H9 (cell line): ENCODE results near the gene CENPP. TPM values are rescaled to one million over a fixed set of nuclear protein-coding genes. Genes with fewer than 3 reads are reported as not detected.

Experiments
- DNase-seq: peaks from one replicate; pipeline ENCODE4 v3.0.0-alpha.2; 2017
- H2AFZ ChIP-seq: one replicate; pipeline ENCODE4 v1.6.1; 2013; ENCODE audit warnings: mild to moderate bottlenecking, low read length, control low read depth, moderate library complexity
- H2AK5ac ChIP-seq: 2 replicates; pipeline ENCODE4 v1.6.1; 2013; ENCODE audit warnings: low read length, control low read depth, mixed read lengths; ENCODE audit not compliant: insufficient read length
- H2BK120ac ChIP-seq: one replicate; pipeline ENCODE4 v1.6.1; 2013; ENCODE audit warnings: low read depth, mild to moderate bottlenecking, low read length, control low read depth, inconsistent platforms; ENCODE audit not compliant: poor library complexity, severe bottlenecking
- H2BK12ac ChIP-seq: 2 replicates; pipeline ENCODE4 v1.6.1; 2013; ENCODE audit warnings: low read length, control low read depth, mixed read lengths, low read depth; ENCODE audit not compliant: insufficient read length
- H2BK15ac ChIP-seq: 2 replicates; pipeline ENCODE4 v1.6.1; 2013; ENCODE audit warnings: low read depth, low read length, control low read depth
- H2BK20ac ChIP-seq: one replicate; pipeline ENCODE4 v1.6.1; 2013; ENCODE audit warnings: low read depth, mild to moderate bottlenecking, low read length, control low read depth, inconsistent platforms; ENCODE audit not compliant: poor library complexity, severe bottlenecking
- H2BK5ac ChIP-seq: 2 replicates; pipeline ENCODE4 v1.6.1; 2013; ENCODE audit warnings: low read length, control low read depth, mixed read lengths; ENCODE audit not compliant: insufficient read length
- H3K14ac ChIP-seq: 2 replicates; pipeline ENCODE4 v1.6.1; 2013; ENCODE audit warnings: low read length, control low read depth; ENCODE audit not compliant: insufficient read depth
- H3K18ac ChIP-seq: 2 replicates; pipeline ENCODE4 v1.6.1; 2013; ENCODE audit warnings: low read depth, mild to moderate bottlenecking, mixed read lengths, low read length, control low read depth; ENCODE audit not compliant: insufficient read length
- H3K23ac ChIP-seq: 2 replicates; pipeline ENCODE4 v1.6.1; 2013; ENCODE audit warnings: low read length, control low read depth, mixed read lengths, low read depth; ENCODE audit not compliant: insufficient read length
- H3K23me2 ChIP-seq: 2 replicates; pipeline ENCODE4 v1.6.1; 2013; ENCODE audit warnings: low read depth, mild to moderate bottlenecking, mixed read lengths, low read length, control low read depth; ENCODE audit not compliant: insufficient read length, poor library complexity, severe bottlenecking
- H3K27ac ChIP-seq: 2 replicates; pipeline ENCODE4 v1.5.1; 2013; ENCODE audit warnings: low read length, control low read depth, mixed read lengths, low read depth; ENCODE audit not compliant: insufficient read length
- H3K27me3 ChIP-seq: 2 replicates; pipeline ENCODE4 v1.6.1; 2013; ENCODE audit warnings: low read length, control low read depth, inconsistent platforms; ENCODE audit not compliant: insufficient read depth
- H3K4ac ChIP-seq: 2 replicates; pipeline ENCODE4 v1.6.1; 2013; ENCODE audit warnings: low read depth, mild to moderate bottlenecking, control low read depth, inconsistent platforms, low read length, moderate library complexity
- H3K4me1 ChIP-seq: 2 replicates; pipeline ENCODE4 v1.6.1; 2013; ENCODE audit warnings: low read length, control low read depth, inconsistent platforms; ENCODE audit not compliant: insufficient read depth
- H3K4me2 ChIP-seq: 2 replicates; pipeline ENCODE4 v1.6.1; 2013; ENCODE audit warnings: low read length, control low read depth, mixed read lengths; ENCODE audit not compliant: insufficient read length, insufficient read depth
- H3K56ac ChIP-seq: 2 replicates; pipeline ENCODE4 v1.6.1; 2013; ENCODE audit warnings: low read depth, mild to moderate bottlenecking, mixed read lengths, low read length, control low read depth; ENCODE audit not compliant: insufficient read length
- H3K79me1 ChIP-seq: 2 replicates; pipeline ENCODE4 v1.6.1; 2013; ENCODE audit warnings: low read depth, mild to moderate bottlenecking, moderate library complexity, low read length, control low read depth, inconsistent platforms; ENCODE audit not compliant: insufficient read depth, poor library complexity, severe bottlenecking
- H3K79me2 ChIP-seq: 2 replicates; pipeline ENCODE4 v1.6.1; 2013; ENCODE audit warnings: low read length, control low read depth, inconsistent platforms; ENCODE audit not compliant: insufficient read depth
- H3K9ac ChIP-seq: 2 replicates; pipeline ENCODE4 v1.6.1; 2013; ENCODE audit warnings: low read length, control low read depth, mixed read lengths; ENCODE audit not compliant: insufficient read length; ENCODE audit errors: extremely low read depth
- H3K9me3 ChIP-seq: one replicate; pipeline ENCODE4 v1.6.1; 2013; ENCODE audit warnings: low read depth, low read length, inconsistent platforms; ENCODE audit not compliant: control insufficient read depth
- H3T11ph ChIP-seq: one replicate; pipeline ENCODE4 v1.6.1; 2013; ENCODE audit warnings: mild to moderate bottlenecking, low read length, control low read depth, inconsistent platforms
- H4K20me1 ChIP-seq: one replicate; pipeline ENCODE4 v1.6.1; 2013; ENCODE audit not compliant: control insufficient read depth, insufficient read length, insufficient read depth
- H4K5ac ChIP-seq: 2 replicates; pipeline ENCODE4 v1.6.1; 2013; ENCODE audit warnings: low read depth, mild to moderate bottlenecking, mixed read lengths, low read length, control low read depth; ENCODE audit not compliant: insufficient read length
- H4K8ac ChIP-seq: replicated peaks from 2 replicates; pipeline ENCODE4 v1.6.1; 2013; ENCODE audit warnings: low read length, control low read depth, mixed read lengths, low read depth; ENCODE audit not compliant: insufficient read length
- H4K91ac ChIP-seq: 2 replicates; pipeline ENCODE4 v1.6.1; 2013; ENCODE audit warnings: low read depth, mild to moderate bottlenecking, moderate library complexity, mixed read lengths, low read length, control low read depth; ENCODE audit not compliant: insufficient read length
- H3K27ac Mint-ChIP-seq, 3 experiments: 2 replicates in 2 of 3; 3 replicates in 1 of 3; pipeline ENCODE4 v1.8.0; 2020 to 2021; ENCODE audit warnings: mixed read lengths in 3 of 3, mild to moderate bottlenecking in 1 of 3, moderate library complexity in 1 of 3
- H3K27me3 Mint-ChIP-seq: 2 replicates; pipeline ENCODE4 v1.8.0; 2021; ENCODE audit warnings: low read depth, mild to moderate bottlenecking, moderate library complexity, mixed read lengths
- H3K36me3 Mint-ChIP-seq, 3 experiments: 2 replicates in 2 of 3; 3 replicates in 1 of 3; pipeline ENCODE4 v1.8.0; 2020 to 2021; ENCODE audit warnings: low read depth in 3 of 3, mixed read lengths in 3 of 3; ENCODE audit not compliant: insufficient read depth in 1 of 3
- H3K4me1 Mint-ChIP-seq, 2 experiments: 2 replicates each; pipeline ENCODE4 v1.8.0; 2020; ENCODE audit warnings: mixed read lengths in 2 of 2
- H3K4me3 Mint-ChIP-seq, 2 experiments: 2 replicates in 1 of 2; 3 replicates in 1 of 2; pipeline ENCODE4 v1.8.0; 2020 to 2021; ENCODE audit warnings: mild to moderate bottlenecking in 2 of 2, mixed read lengths in 2 of 2, moderate library complexity in 1 of 2
- H3K9me3 Mint-ChIP-seq, 2 experiments: 2 replicates in 1 of 2; 3 replicates in 1 of 2; pipeline ENCODE4 v1.8.0; 2020; ENCODE audit warnings: mild to moderate bottlenecking in 2 of 2, mixed read lengths in 2 of 2, moderate library complexity in 1 of 2
- WGBS: extraction: QIAGEN DNeasy Blood & Tissue Kit; methylation state at CpG from one replicate; pipeline ENCODE4 v1.1.7; 2013; ENCODE audit warnings: missing lambda C conversion rate, low lambda C conversion rate, mixed read lengths; ENCODE audit not compliant: insufficient read length; ENCODE audit errors: extremely low coverage; 5-methylcytosine and 5-hydroxymethylcytosine counted together
- total RNA-seq: library from RNA; stranded (reverse); gene quantifications from 2 replicates; pipeline ENCODE4 v1.2.1, GENCODE V29; 2021
- TF ChIP-seq, protein P1 (sequence below): fragments of 200-600 bp; sonication (generic); conservative IDR thresholded peaks from 3 replicates; pipeline ENCODE4 v1.8.0; 2021; ENCODE audit warnings: antibody characterized with exemption, mild to moderate bottlenecking

CENPP gene
- total RNA-seq, 1 experiment from 2014 or later: 9.1 TPM

DNA sequence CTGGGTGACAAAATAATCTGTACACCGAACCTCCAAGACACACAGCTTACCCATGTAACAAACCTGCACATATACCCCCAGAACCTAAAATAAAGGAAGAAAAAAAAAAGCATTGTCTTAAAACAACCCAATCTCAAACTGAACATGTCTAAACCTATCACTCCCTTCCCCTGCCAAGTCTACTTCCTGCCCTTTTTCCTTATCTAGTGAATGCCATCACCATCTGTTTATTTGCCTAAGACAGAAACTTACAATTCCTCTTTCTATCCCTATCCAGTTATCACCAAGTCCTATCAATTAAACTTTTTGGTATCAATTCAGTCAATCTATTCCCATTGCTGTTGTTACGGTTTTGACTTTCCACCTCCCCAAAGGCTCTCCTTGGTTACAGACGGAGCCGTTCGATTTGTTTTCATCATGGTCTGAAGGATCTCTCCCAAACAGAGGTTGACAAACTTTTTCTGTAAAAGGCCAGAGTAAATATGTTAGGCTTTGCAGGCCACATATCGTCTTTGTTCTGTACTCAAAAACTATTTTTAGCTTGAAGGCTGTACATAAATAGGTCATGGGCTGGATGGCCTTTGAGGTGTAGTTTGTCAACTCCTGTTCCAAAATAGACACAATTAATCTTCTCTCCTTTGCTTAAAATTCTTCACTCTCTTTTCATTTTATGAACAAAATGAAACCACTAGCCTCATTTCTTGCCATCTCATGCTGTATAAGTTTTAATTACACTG is 12.7 kb upstream of the CENPP start:
- H3K36me3 Mint-ChIP-seq: peaks cover 27 to 88% (median 72%) of the 10 kb centered on the region in 3 experiments; a peak in 6 of 7 replicates
- H3K4me2 ChIP-seq: no peak overlapping the region

More for the DNA sequence above, 12.7 kb upstream of the CENPP start:
- Histone ChIP-seq H4K91ac (no peak overlapping the region), H3K4me1 (no peaks in the 10 kb centered on the region), H4K5ac (no peak overlapping the region), H3K79me1 (peaks cover 4% of the 10 kb centered on the region), H2BK15ac (no peak overlapping the region), H2AFZ (no peak overlapping the region), H3K27ac (no peak overlapping the region), H2BK20ac (no peak overlapping the region), H2BK5ac (no peak overlapping the region), H3K23me2 (no peaks in the 10 kb centered on the region), H3K23ac (no peak overlapping the region), H2AK5ac (no peak overlapping the region), H2BK12ac (no peak overlapping the region), H3T11ph (no peak overlapping the region), H4K20me1 (no peaks in the 10 kb centered on the region), H3K79me2 (no peaks in the 10 kb centered on the region), H3K4ac (no peak overlapping the region), H3K14ac (no peak overlapping the region), H3K9ac (no peak overlapping the region), H2BK120ac (no peak overlapping the region), H3K56ac (no peak overlapping the region), H4K8ac (no peak overlapping the region), H3K18ac (no peak overlapping the region), H3K27me3 (no peaks in the 10 kb centered on the region), H3K9me3 (no peaks in the 10 kb centered on the region)
- no peaks in the 10 kb centered on the region for H3K4me1 Mint-ChIP-seq
- no peaks in the 10 kb centered on the region for H3K9me3 Mint-ChIP-seq
- peak overlapping the region in 1 of 3 experiments; percentile 35; a peak in 2 of 7 replicates for H3K27ac Mint-ChIP-seq
- no CpG with 5 or more reads among the region's 6 CpGs for WGBS
- H3K4me3 Mint-ChIP-seq: no peak overlapping the region
- no peak for DNase-seq
- TF ChIP-seq, protein P1, sequence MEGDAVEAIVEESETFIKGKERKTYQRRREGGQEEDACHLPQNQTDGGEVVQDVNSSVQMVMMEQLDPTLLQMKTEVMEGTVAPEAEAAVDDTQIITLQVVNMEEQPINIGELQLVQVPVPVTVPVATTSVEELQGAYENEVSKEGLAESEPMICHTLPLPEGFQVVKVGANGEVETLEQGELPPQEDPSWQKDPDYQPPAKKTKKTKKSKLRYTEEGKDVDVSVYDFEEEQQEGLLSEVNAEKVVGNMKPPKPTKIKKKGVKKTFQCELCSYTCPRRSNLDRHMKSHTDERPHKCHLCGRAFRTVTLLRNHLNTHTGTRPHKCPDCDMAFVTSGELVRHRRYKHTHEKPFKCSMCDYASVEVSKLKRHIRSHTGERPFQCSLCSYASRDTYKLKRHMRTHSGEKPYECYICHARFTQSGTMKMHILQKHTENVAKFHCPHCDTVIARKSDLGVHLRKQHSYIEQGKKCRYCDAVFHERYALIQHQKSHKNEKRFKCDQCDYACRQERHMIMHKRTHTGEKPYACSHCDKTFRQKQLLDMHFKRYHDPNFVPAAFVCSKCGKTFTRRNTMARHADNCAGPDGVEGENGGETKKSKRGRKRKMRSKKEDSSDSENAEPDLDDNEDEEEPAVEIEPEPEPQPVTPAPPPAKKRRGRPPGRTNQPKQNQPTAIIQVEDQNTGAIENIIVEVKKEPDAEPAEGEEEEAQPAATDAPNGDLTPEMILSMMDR: no peak
- H3K27me3 Mint-ChIP-seq: no peaks in the 10 kb centered on the region
